ENCODE data around the gene MORC3.
"Not testable (repeated sequence)": the region's sequence is repeated elsewhere in the genome, so short reads cannot be mapped to it uniquely, and the experiment has no call there.

- not testable (repeated sequence) for TF ChIP-seq CTCF, POLR2AphosphoS5 (IDR thresholded peaks at IDR 0.05)
Measured at GRCh38 chr21:36391649-36392048, 71.7 kb downstream of the MORC3 start.
